Adrenal gland (tissue), 12 donors: ENCODE results near the gene HSP90AB1. TPM values are rescaled to one million over a fixed set of nuclear protein-coding genes. Genes with fewer than 3 reads are reported as not detected.

ENCODE experiments used
- DNase-seq, 7 donors: peaks; one replicate each; pipeline ENCODE4 v3.0.0-alpha.2; 2019 to 2020
- H3K27ac ChIP-seq, 5 donors: fragments of 200-600 bp; sonication (generic) in 4 of 5; 1 replicate in 3 of 5; 2 replicates in 2 of 5; pipeline versions ENCODE4 v1.5.1 to v1.8.0; 2016 to 2020; ENCODE audit warnings: mild to moderate bottlenecking in 1 of 5
- H3K27me3 ChIP-seq: fragments of 200-600 bp; 2 replicates; pipeline ENCODE4 v1.8.0; 2021
- H3K36me3 ChIP-seq, 2 donors: fragments of 200-600 bp; replicated peaks in 1 of 2; 1 replicate in 1 of 2; 2 replicates in 1 of 2; pipeline versions ENCODE4 v1.5.1 to v1.8.0; 2018 to 2022
- H3K4me1 ChIP-seq, 2 donors: fragments of 200-600 bp; replicated peaks in 1 of 2; 1 replicate in 1 of 2; 2 replicates in 1 of 2; pipeline versions ENCODE4 v1.5.1 to v1.8.0; 2018 to 2021
- H3K4me3 ChIP-seq, 4 donors: fragments of 200-600 bp; sonication (generic) in 3 of 4; one replicate each; pipeline ENCODE4 v1.5.1; 2016 to 2018
- H3K9me3 ChIP-seq, 3 donors: fragments of 200-600 bp; sonication (generic) in 1 of 3; replicated peaks in 1 of 3; 1 replicate in 2 of 3; 2 replicates in 1 of 3; pipeline versions ENCODE4 v1.5.1 to v1.8.0; 2016 to 2021
- CTCF ChIP-seq, 6 experiments: fragments of 450-650 bp in 4 of 6; fragments of 200-600 bp in 2 of 6; sonication (generic) in 1 of 6; IDR thresholded peaks; 1 replicate in 5 of 6; 2 replicates in 1 of 6; pipeline versions ENCODE4 v1.5.1 to v1.8.0; 2016 to 2021; ENCODE audit warnings: antibody characterized with exemption in 6 of 6, mild to moderate bottlenecking in 2 of 6, moderate library complexity in 1 of 6
- POLR2A ChIP-seq, 2 donors: fragments of 450-650 bp; IDR thresholded peaks; one replicate each; pipeline ENCODE4 v1.6.1; 2017; ENCODE audit warnings: antibody characterized with exemption in 2 of 2, mild to moderate bottlenecking in 2 of 2, moderate library complexity in 1 of 2
- WGBS, 4 donors: extraction: QIAGEN DNeasy Blood & Tissue Kit in 2 of 4; methylation state at CpG; one replicate each; pipeline versions ENCODE4 v1.1.5 to v1.1.7; 2013 to 2017; 5-methylcytosine and 5-hydroxymethylcytosine counted together
- intact Hi-C, 2 donors: fragments of 100-400 bp; cut with DNase I; formaldehyde crosslinking; loops; one replicate each; pipeline versions ENCODE4 v1.14.1 to v1.15.0; 2022 to 2023
- polyA plus RNA-seq, 3 donors: library from polyadenylated mRNA; stranded (reverse); fragments of 200-250 nt in 2 of 3; fragments of 350-450 nt in 1 of 3; fragmentation: Illumina TruSeq in 1 of 3; extraction: RNeasy Lipid Tissue Mini Kit (QIAGEN cat#74804) in 1 of 3; gene quantifications; one replicate each; pipeline ENCODE4 v1.2.3, GENCODE V29; 2013 to 2014
- total RNA-seq, 9 donors: library from RNA; depleted of rRNA in 4 of 9; stranded (reverse); fragments of >200 nt in 4 of 9; fragments of 120-200 nt in 1 of 9; fragmentation: NEBNext Ultra II Directional in 1 of 9; extraction: Animal tissue kit (Norgen Biotek cat#: 25700) in 1 of 9; gene quantifications; one replicate each; pipeline versions ENCODE4 v1.1.0 to v1.2.4, GENCODE V29; 2013 to 2023
- donor health status: healthy with polysubstance abuse.
- donor health status: Bipolar disorder and iron deficiency.
- donor health status: DM: yes; HTN: yes; CAD: no.
- donor health status: DM: no; HTN: no; CAD: no.
- donor health status: DM: no; HTN: no; CAD: no.
- donor health status: DM: yes; HTN: yes; CAD: no.

HSP90AB1 gene
- total and polyA plus RNA-seq, 12 donors = 275 to 2,249 (median 857) TPM

GRCh38 chr6:44245391-44245911 is 1.4 kb upstream of the HSP90AB1 start:
- WGBS, 4 donors = 61 to 74% (median 65%) methylated on average over 11 to 12 of the region's 12 CpGs
- peak overlapping the region in 2 of 4 donors; percentile 93 to 99 for H3K4me3 ChIP-seq
- no peak for TF ChIP-seq CTCF (IDR thresholded peaks at IDR 0.05)
- no peak for TF ChIP-seq POLR2A (IDR thresholded peaks at IDR 0.05)
- H3K27me3 ChIP-seq = no peaks in the 10 kb centered on the region
- intact Hi-C loops = no loop called here
- no peaks in the 10 kb centered on the region for H3K9me3 ChIP-seq
- peaks cover 19 to 23% of the 10 kb centered on the region in 2 donors for H3K4me1 ChIP-seq
- peaks cover 0 to 25% of the 10 kb centered on the region in 2 donors for H3K36me3 ChIP-seq
- DNase-seq = no peak
- peak overlapping the region; percentile 78 to 100 (median 98) for H3K27ac ChIP-seq

GRCh38 chr6:44245912-44246662 is 814 bp upstream of the HSP90AB1 start:
- Histone ChIP-seq H3K27me3 (no peaks in the 10 kb centered on the region), H3K27ac (peak overlapping the region; percentile 78 to 100 (median 98)), H3K9me3 (no peaks in the 10 kb centered on the region), H3K36me3 (peaks cover 0 to 32% of the 10 kb centered on the region in 2 donors), H3K4me1 (peaks cover 19 to 29% of the 10 kb centered on the region in 2 donors), H3K4me3 (peak overlapping the region; percentile 13 to 99 (median 75))
- peak; percentile 91 to 95 (median 92) for DNase-seq
- TF ChIP-seq CTCF (IDR thresholded peaks at IDR 0.05) (peak in 3 of 6 experiments; percentile 0 to 10 (median 1)), POLR2A (IDR thresholded peaks at IDR 0.05) (peak; percentile 26 to 57)
- 0 to 1% (median 1%) methylated on average over 32 to 62 of the region's 62 CpGs for WGBS, 4 donors
- intact Hi-C loops = no loop called here

DNA sequence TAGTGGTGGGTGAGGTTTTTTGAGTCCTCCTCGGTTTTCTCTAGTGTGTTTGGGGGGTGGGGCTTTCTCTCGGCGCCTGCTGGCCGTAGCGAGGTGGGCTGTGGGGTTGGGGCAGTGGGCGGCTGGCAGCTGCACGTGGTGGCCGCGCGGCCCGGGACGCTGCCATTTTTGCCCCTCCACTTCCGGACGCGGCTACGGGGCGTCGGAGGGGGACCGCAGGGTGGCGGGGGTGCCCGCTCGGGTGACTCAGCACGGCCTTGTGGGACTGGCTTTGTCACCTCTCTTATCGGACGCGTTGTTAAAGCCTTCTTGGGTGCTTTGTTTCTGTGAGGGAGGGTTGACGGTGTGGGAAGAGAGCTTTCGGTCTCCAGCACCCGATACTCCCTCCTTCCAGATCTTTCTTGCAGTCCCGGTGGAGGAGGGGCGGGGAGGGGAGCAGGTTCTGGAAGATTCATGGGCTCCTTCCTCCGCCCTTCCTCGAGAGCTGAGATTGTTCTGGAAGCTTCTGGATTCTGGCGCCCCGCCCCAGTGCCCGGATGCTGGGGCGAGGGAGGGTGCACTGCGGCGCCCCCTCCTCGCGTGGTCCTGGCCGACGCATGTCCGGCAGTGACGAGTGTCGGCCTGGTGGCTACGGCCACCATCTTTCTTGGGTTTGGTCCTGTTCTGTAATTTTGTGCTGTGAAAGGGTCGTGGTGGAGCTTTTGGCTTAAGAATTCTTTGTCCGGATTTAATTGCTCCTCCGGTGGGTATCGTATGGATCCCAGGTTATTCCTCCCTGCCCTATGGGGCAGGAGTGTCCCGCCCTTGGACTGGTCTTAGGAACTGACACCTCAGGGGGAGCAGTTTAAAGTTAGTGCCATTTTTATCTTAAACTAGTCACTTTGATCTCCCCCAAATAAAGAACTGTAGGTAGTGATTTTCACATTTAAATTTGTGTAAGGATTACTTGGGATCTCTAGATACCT is 719 bp downstream of the HSP90AB1 start:
- WGBS, 4 donors = 0 to 1% (median 0%) methylated on average over 9 to 52 of the region's 52 CpGs
- Histone ChIP-seq H3K27ac (peak overlapping the region; percentile 78 to 100 (median 98)), H3K9me3 (no peaks in the 10 kb centered on the region), H3K36me3 (peaks cover 0 to 47% of the 10 kb centered on the region in 2 donors), H3K27me3 (no peaks in the 10 kb centered on the region), H3K4me3 (peak overlapping the region; percentile 59 to 99 (median 80)), H3K4me1 (peaks cover 19 to 37% of the 10 kb centered on the region in 2 donors)
- TF ChIP-seq POLR2A (IDR thresholded peaks at IDR 0.05) = no peak
- no peak for TF ChIP-seq CTCF (IDR thresholded peaks at IDR 0.05)
- intact Hi-C loops = no loop called here
- DNase-seq = peak; percentile 89 to 92 (median 90)

DNA sequence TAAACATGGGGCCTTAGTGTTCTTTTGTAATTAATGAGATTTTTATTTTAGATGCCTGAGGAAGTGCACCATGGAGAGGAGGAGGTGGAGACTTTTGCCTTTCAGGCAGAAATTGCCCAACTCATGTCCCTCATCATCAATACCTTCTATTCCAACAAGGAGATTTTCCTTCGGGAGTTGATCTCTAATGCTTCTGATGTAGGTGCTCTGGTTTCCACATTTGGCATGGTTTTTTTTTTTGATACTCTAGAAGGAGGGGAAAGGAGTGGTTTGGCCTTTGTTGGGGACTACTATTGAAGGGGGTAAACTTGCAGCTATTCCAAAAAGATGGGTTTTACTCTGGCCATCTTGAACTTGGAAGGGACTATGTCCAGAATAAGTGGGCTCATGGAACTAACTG is 1.7 kb downstream of the HSP90AB1 start:
- DNase-seq = no peak
- WGBS, 4 donors = 7 to 26% (median 17%) methylated on average over 1 of the region's 1 CpG
- TF ChIP-seq POLR2A (IDR thresholded peaks at IDR 0.05) = no peak
- H3K27ac ChIP-seq = peak overlapping the region in 4 of 5 donors; percentile 95 to 100 (median 98)
- peak overlapping the region in 2 of 4 donors; percentile 93 to 99 for H3K4me3 ChIP-seq
- no peaks in the 10 kb centered on the region for H3K9me3 ChIP-seq
- peaks cover 0 to 57% of the 10 kb centered on the region in 2 donors for H3K36me3 ChIP-seq
- peaks cover 19 to 38% of the 10 kb centered on the region in 2 donors for H3K4me1 ChIP-seq
- intact Hi-C loops = no loop called here
- H3K27me3 ChIP-seq = no peaks in the 10 kb centered on the region
